ENCODE data around the gene BTBD7.

The BTBD7 gene

DNA sequence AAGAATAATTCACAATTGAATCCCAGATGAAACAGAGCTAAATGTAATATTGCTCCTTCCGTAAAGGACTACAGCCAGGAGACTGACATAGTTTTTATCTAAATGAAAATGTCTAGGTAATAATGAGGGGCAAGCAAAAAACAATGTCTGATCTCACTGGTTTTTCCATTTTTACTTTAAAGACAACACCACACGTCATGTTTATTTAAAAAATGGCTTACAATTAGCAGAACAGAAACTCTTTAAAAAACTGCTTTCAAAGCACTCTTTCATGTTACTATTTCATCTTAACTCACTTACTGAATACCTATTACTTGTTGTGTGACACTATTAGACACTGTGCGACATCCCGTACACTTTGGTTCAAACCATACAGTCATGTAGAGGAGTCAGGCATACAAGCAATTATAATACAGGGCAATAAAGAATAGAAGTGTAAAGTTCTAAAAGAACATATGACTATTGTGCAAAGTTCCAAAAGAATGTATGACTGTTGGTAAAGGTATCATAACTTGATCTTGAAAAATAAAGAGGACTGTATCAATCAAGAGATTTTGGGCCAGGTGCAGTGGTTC is 9.1 kb downstream of the BTBD7 start:
- in situ Hi-C loops (cut with HindIII; ENCODE audit: low pct_unique_long_range_greater_than_20kb, low sequenced_read_pairs) = no loop called here
- DNase-seq (ENCODE audit: low read depth in 1 of 2, low spot score in 1 of 2) = no peak
- TF ChIP-seq JUND (IDR thresholded peaks at IDR 0.05; ENCODE audit: low read depth) = no peak

- no peak for DNase-seq (ENCODE audit: low read depth in 1 of 2, low spot score in 1 of 2)
- in situ Hi-C loops (cut with HindIII; ENCODE audit: low pct_unique_long_range_greater_than_20kb, low sequenced_read_pairs) = no loop called here
- no peak for TF ChIP-seq JUND (IDR thresholded peaks at IDR 0.05; ENCODE audit: low read depth)
These were observed 9.8 kb downstream of the BTBD7 start for GRCh38 chr14:93322929-93323599.

GRCh38 chr14:93320489-93320888 is 12.3 kb downstream of the BTBD7 start:
- DNase-seq (ENCODE audit: low read depth in 1 of 2, low spot score in 1 of 2) = no peak
- in situ Hi-C loops (cut with HindIII; ENCODE audit: low pct_unique_long_range_greater_than_20kb, low sequenced_read_pairs) = no loop called here
- TF ChIP-seq JUND (IDR thresholded peaks at IDR 0.05; ENCODE audit: low read depth) = no peak

- no peak for TF ChIP-seq JUND (IDR thresholded peaks at IDR 0.05; ENCODE audit: low read depth)
- no peak for DNase-seq (ENCODE audit: low read depth in 1 of 2, low spot score in 1 of 2)
- in situ Hi-C loops (cut with HindIII; ENCODE audit: low pct_unique_long_range_greater_than_20kb, low sequenced_read_pairs) = no loop called here
These were observed 12.9 kb downstream of the BTBD7 start for GRCh38 chr14:93319958-93320357.

- TF ChIP-seq JUND (IDR thresholded peaks at IDR 0.05; ENCODE audit: low read depth) = no peak
- DNase-seq (ENCODE audit: low read depth in 1 of 2, low spot score in 1 of 2) = no peak
- in situ Hi-C loops (cut with HindIII; ENCODE audit: low pct_unique_long_range_greater_than_20kb, low sequenced_read_pairs) = no loop called here
These were observed 13.3 kb downstream of the BTBD7 start for GRCh38 chr14:93319494-93319893.

- TF ChIP-seq JUND (IDR thresholded peaks at IDR 0.05; ENCODE audit: low read depth) = no peak
- in situ Hi-C loops (cut with HindIII; ENCODE audit: low pct_unique_long_range_greater_than_20kb, low sequenced_read_pairs) = no loop called here
- no peak for DNase-seq (ENCODE audit: low read depth in 1 of 2, low spot score in 1 of 2)
These were observed 13.9 kb downstream of the BTBD7 start for GRCh38 chr14:93318927-93319326.

DNA sequence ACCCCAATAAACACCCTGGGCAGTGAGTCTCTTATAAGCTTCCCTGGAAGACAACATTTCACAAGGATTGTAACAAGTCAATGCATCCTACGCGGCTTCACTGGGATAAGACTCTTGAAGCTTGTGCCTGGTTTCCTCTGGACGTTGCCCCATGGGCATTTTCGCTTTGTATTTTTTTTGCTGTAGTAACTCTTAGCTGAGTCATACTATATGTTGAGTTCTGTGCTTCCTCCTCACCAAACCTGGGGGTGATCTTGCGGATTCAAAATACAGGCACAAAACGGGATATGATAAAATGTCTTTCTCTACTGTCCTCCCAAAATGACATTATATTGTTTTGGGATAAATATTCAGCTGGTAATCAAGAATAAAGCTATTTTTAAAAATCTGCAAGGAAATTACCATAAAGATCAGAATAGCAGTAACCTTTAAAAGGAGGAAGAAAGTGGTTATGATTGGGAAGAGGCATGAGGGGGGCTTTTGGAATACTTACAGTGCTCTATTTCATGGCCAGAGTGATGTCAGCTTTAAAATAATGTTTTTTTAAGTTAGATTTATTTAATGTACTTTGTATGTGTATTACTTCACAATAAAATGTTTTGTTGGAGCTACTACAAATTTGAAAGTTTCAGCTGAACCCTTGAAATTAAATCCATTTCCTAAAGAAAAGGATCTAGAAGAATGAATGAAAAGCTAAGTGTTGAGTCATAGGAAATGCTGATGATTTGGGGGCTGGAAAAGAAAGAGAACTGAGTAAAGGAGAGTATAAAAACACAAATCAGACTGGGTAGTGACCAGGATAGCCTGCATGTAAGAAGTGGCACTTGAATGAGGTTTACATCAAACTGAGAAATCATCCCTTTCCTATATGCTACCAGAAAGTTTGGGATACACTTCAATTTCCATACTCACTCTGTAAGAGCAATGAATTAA is 14.7 kb downstream of the BTBD7 start:
- TF ChIP-seq JUND (IDR thresholded peaks at IDR 0.05; ENCODE audit: low read depth) = no peak
- DNase-seq (ENCODE audit: low read depth in 1 of 2, low spot score in 1 of 2) = no peak
- in situ Hi-C loops (cut with HindIII; ENCODE audit: low pct_unique_long_range_greater_than_20kb, low sequenced_read_pairs) = no loop called here

DNA sequence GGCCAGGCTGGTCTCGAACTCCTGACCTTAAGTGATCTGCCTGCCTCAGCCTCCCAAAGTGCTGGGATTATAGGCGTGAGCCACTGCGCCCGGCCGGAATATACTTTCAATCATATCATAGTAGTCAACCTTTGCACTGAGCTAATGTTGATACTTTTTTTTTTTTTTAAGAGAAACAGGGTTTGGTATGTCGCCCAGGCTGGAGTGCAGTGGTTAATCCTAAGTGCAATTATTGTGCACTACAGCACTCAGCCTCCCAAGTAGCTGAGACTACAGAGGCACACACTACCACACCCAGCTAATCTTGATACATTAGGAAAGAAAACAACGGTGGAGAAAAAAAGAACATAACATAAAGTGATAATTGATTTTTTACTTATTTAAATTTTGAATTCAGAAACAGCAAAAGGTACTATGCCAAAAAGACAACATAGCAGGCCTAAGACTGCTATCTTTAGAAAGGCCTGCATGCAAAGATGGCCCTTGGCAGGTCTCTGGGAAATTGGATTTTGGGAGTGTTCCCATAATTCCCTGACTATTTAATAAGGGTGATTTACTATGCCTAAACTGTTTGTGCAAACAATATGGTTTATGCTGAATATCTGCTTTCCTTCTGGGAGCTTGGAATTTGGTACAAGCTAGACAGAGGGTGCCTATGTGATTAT is 15.5 kb downstream of the BTBD7 start:
- no peak for DNase-seq (ENCODE audit: low read depth in 1 of 2, low spot score in 1 of 2)
- TF ChIP-seq JUND (IDR thresholded peaks at IDR 0.05; ENCODE audit: low read depth) = no peak
- in situ Hi-C loops (cut with HindIII; ENCODE audit: low pct_unique_long_range_greater_than_20kb, low sequenced_read_pairs) = no loop called here

- in situ Hi-C loops (cut with HindIII; ENCODE audit: low pct_unique_long_range_greater_than_20kb, low sequenced_read_pairs) = no loop called here
These were observed 16.1 kb downstream of the BTBD7 start for GRCh38 chr14:93316716-93317115.

DNA sequence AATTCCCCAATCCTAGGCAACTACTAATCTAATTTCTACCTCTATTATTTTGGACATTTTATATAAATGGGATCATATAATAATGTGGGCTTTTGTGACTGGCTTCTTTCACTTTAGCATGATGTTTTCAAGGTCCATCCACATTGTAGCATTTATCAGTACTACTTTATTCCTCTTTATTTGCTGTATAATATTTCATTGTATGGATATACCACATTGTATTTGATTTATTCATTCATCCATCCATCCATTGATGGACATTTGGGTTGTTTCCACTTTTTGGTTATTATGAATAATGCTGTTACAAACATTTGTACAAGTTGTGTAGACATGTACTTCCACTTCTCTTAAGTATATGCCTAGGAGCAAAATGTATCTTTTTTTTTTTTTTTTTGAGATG is 17.3 kb downstream of the BTBD7 start:
- TF ChIP-seq JUND (IDR thresholded peaks at IDR 0.05; ENCODE audit: low read depth) = no peak
- no peak for DNase-seq (ENCODE audit: low read depth in 1 of 2, low spot score in 1 of 2)
- in situ Hi-C loops (cut with HindIII; ENCODE audit: low pct_unique_long_range_greater_than_20kb, low sequenced_read_pairs) = no loop called here

More at GRCh38 chr14:93316716-93317115, 16.1 kb downstream of the BTBD7 start:
- TF ChIP-seq JUND (IDR thresholded peaks at IDR 0.05; ENCODE audit: low read depth) = no peak
- peak in 1 of 2 experiments; percentile 41 for DNase-seq (ENCODE audit: low read depth in 1 of 2, low spot score in 1 of 2)

- in situ Hi-C loops (cut with HindIII; ENCODE audit: low pct_unique_long_range_greater_than_20kb, low sequenced_read_pairs) = no loop called here
- no peak for TF ChIP-seq JUND (IDR thresholded peaks at IDR 0.05; ENCODE audit: low read depth)
- DNase-seq (ENCODE audit: low read depth in 1 of 2, low spot score in 1 of 2) = no peak
These were observed 21.8 kb downstream of the BTBD7 start for GRCh38 chr14:93311082-93311481.

DNA sequence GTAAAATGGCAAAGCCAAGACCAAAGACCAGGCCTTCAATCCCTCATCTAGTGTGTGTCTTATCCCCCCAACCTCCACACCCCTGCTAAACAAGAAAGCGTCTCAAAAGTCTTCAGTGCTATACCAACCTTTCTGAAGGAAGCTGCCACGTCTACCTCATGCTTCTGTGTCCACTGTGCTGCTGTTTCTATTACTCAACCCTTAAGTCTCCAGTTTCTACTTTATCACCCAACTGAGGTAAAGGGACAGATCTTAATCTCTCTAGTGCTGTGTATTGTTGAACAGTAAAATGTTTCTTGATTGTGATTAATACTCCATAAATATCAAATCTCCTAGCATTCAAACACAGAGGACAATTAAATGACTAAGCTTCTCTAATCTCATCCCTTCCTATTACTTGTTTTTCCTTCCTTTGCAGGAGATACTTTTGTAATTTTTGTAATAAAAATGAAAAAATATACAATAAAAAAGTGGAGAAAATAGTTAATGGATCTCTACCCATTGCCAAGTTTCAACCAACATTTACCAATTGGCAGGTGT is 23.3 kb downstream of the BTBD7 start:
- no peak for TF ChIP-seq JUND (IDR thresholded peaks at IDR 0.05; ENCODE audit: low read depth)
- no peak for DNase-seq (ENCODE audit: low read depth in 1 of 2, low spot score in 1 of 2)
- in situ Hi-C loops (cut with HindIII; ENCODE audit: low pct_unique_long_range_greater_than_20kb, low sequenced_read_pairs) = no loop called here

Measured in T47D (cell line).